Ovary (tissue), 9 donors: ENCODE results near the gene PDE7B. TPM values are rescaled to one million over a fixed set of nuclear protein-coding genes. Genes with fewer than 3 reads are reported as not detected.

Source experiments
- DNase-seq, 5 donors: peaks; one replicate each; pipeline ENCODE4 v3.0.0-alpha.2; 2019 to 2020
- H3K27ac ChIP-seq, 2 donors: fragments of 200-600 bp; one replicate each; pipeline versions ENCODE4 v1.5.1 to v1.8.0; 2019 to 2022
- H3K27me3 ChIP-seq: fragments of 200-600 bp; one replicate; pipeline ENCODE4 v1.8.0; 2022
- H3K36me3 ChIP-seq: fragments of 200-600 bp; sonication (generic); one replicate; pipeline ENCODE4 v1.5.1; 2019
- H3K4me1 ChIP-seq: one replicate; pipeline ENCODE4 v1.8.1; 2013; ENCODE audit warnings: mild to moderate bottlenecking, moderate library complexity; ENCODE audit not compliant: insufficient read depth
- H3K4me3 ChIP-seq: fragments of 200-600 bp; sonication (generic); one replicate; pipeline ENCODE4 v1.5.1; 2017
- H3K9me3 ChIP-seq, 2 donors: fragments of 200-600 bp in 1 of 2; sonication (generic) in 1 of 2; one replicate each; pipeline versions ENCODE4 v1.5.1 to v1.8.1; 2013 to 2019; ENCODE audit warnings: mild to moderate bottlenecking in 1 of 2, moderate library complexity in 1 of 2
- CTCF ChIP-seq, 3 donors: fragments of 450-650 bp in 2 of 3; fragments of 200-600 bp in 1 of 3; IDR thresholded peaks; one replicate each; pipeline versions ENCODE4 v1.5.1 to v1.8.0; 2016 to 2022; ENCODE audit warnings: antibody characterized with exemption in 3 of 3, mild to moderate bottlenecking in 1 of 3
- EP300 ChIP-seq: sonication (generic); formaldehyde crosslinking; IDR thresholded peaks from one replicate; pipeline ENCODE4 v1.6.1; 2017; ENCODE audit warnings: antibody characterized with exemption
- POLR2A ChIP-seq: fragments of 450-650 bp; IDR thresholded peaks from one replicate; pipeline ENCODE4 v1.6.1; 2017; ENCODE audit warnings: antibody characterized with exemption, mild to moderate bottlenecking, moderate library complexity
- whole genome bisulfite sequencing, 3 donors: extraction: QIAGEN DNeasy Blood & Tissue Kit in 1 of 3; methylation state at CpG; one replicate each; pipeline versions ENCODE4 v1.1.5 to v1.1.7; 2013 to 2017; 5-methylcytosine and 5-hydroxymethylcytosine counted together
- intact Hi-C, 4 donors: fragments of 100-400 bp; cut with DNase I; formaldehyde crosslinking; loops; one replicate each; pipeline versions ENCODE4 v1.11.0 to v1.15.1; 2022 to 2023
- polyA plus RNA-seq, 2 donors: library from polyadenylated mRNA; stranded (reverse); fragments of 200-250 nt in 1 of 2; fragments of 350-450 nt in 1 of 2; fragmentation: Illumina TruSeq in 1 of 2; extraction: RNeasy Lipid Tissue Mini Kit (QIAGEN cat#74804) in 1 of 2; gene quantifications; one replicate each; pipeline ENCODE4 v1.2.3, GENCODE V29; 2013 to 2014
- total RNA-seq, 7 donors: library from RNA; depleted of rRNA in 2 of 7; stranded (reverse); fragments of >200 nt in 2 of 7; fragmentation: NEBNext Ultra II Directional in 3 of 7; extraction: Animal tissue kit (Norgen Biotek cat#: 25700) in 3 of 7; gene quantifications; one replicate each; pipeline versions ENCODE4 v1.1.0 to v1.2.4, GENCODE V29; 2016 to 2023
- donor health status: DM: no; HTN: no; CAD: no; lungs with moderate emphysema.
- donor health status: DM: no; HTN: no; CAD: no.
- donor health status: Bipolar disorder and iron deficiency.
- donor health status: DM: yes; HTN: yes; CAD: no.
- donor health status: DM: no; HTN: no; CAD: no.
- donor health status: DM: yes; HTN: yes; CAD: no.

Gene PDE7B
- total and polyA plus RNA-seq, 9 donors, result 11.6 to 62.7 (median 21.6) TPM

GRCh38 chr6:135826236-135826804, 25.2 kb upstream of the PDE7B start:
- Histone ChIP-seq H3K27me3 (no peaks in the 10 kb centered on the region), H3K4me3 (no peak overlapping the region), H3K4me1 (peaks cover 6% of the 10 kb centered on the region), H3K36me3 (no peaks in the 10 kb centered on the region), H3K9me3 (no peaks in the 10 kb centered on the region), H3K27ac (no peak overlapping the region)
- WGBS, 3 donors, result 94 to 98% (median 94%) methylated on average over 6 of the region's 6 CpGs
- TF ChIP-seq CTCF (IDR thresholded peaks at IDR 0.05) (no peak), POLR2A (no peak), EP300 (no peak)
- intact Hi-C loops, result no loop called here
- DNase-seq, result no peak

DNA sequence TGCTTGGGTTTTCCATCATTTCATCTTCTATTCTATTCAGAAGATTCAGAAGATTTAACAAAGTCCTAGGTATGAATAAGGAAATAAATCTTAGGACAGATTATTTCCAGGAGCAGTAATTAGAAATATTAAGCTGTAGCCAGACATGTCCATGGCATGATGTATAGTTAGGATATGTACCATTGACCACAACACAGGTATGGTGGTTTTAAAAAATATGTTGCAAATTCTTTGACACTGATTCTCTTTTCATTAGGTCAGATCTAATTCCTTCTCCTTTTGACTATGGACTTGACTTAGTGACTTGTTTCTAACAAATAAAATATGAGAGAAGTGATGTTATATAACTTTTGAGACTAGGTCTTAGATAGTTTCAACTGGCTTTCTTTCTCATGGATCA, 23.5 kb upstream of the PDE7B start:
- Histone ChIP-seq H3K27me3 (no peaks in the 10 kb centered on the region), H3K9me3 (no peaks in the 10 kb centered on the region), H3K27ac (no peak overlapping the region), H3K4me3 (no peak overlapping the region), H3K4me1 (peaks cover 10% of the 10 kb centered on the region), H3K36me3 (no peaks in the 10 kb centered on the region)
- intact Hi-C loops, result no loop called here
- DNase-seq, result no peak
- TF ChIP-seq CTCF (IDR thresholded peaks at IDR 0.05) (no peak), EP300 (no peak), POLR2A (no peak)

- DNase-seq, result no peak
- Histone ChIP-seq H3K9me3 (no peaks in the 10 kb centered on the region), H3K36me3 (no peaks in the 10 kb centered on the region), H3K27ac (no peak overlapping the region), H3K27me3 (no peaks in the 10 kb centered on the region), H3K4me1 (peaks cover 3% of the 10 kb centered on the region), H3K4me3 (no peak overlapping the region)
- 78 to 89% (median 87%) methylated on average over 5 of the region's 5 CpGs for WGBS, 3 donors
- TF ChIP-seq CTCF (IDR thresholded peaks at IDR 0.05) (no peak), EP300 (no peak), POLR2A (no peak)
- intact Hi-C loops, result no loop called here
Measured at GRCh38 chr6:135830452-135830881, 21.0 kb upstream of the PDE7B start.

GRCh38 chr6:135831016-135831415, 20.5 kb upstream of the PDE7B start:
- no peak for DNase-seq
- 31 to 43% (median 40%) methylated on average over 3 of the region's 3 CpGs for WGBS, 3 donors
- no peaks in the 10 kb centered on the region for H3K9me3 ChIP-seq
- H3K27ac ChIP-seq, result no peak overlapping the region
- H3K4me1 ChIP-seq, result peaks cover 3% of the 10 kb centered on the region
- intact Hi-C loops, result no loop called here
- no peak for TF ChIP-seq CTCF (IDR thresholded peaks at IDR 0.05)
- no peak for TF ChIP-seq EP300
- no peak for TF ChIP-seq POLR2A
- no peaks in the 10 kb centered on the region for H3K27me3 ChIP-seq
- H3K4me3 ChIP-seq, result no peak overlapping the region
- H3K36me3 ChIP-seq, result no peaks in the 10 kb centered on the region
